NCI-H1417 treated with DMSO at 0.1 percent for 48 hours (cell line): Measurements from ENCODE around the gene NFATC2.
"Not testable (repeated sequence)": the region's sequence is repeated elsewhere in the genome, so short reads cannot be mapped to it uniquely, and the experiment has no call there.

Experiments used
- DNase-seq: peaks from one replicate; lab custom pipeline; 2025; lab: John Stamatoyannopoulos, UW

Gene NFATC2

DNA sequence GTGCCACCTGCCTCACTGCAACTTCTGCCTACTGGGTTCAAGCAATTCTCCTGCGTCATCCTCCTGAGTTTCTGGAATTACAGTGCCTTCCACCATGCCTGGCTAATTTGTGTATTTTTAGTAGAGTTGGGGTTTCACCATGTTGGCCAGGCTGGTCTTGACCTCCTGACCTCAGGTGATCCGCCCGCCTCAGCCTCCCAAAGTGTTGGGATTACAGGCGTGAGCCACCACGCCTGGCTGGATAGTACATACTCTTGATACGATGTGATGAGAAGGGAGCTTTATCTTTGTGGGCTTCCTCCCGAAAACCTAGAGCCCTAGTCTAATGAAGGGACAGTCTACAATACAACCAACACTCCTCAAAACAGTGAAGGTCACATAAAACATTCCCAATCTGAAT, 2.4 kb downstream of the NFATC2 start:
- not testable (repeated sequence) for DNase-seq

- DNase-seq, result peak; percentile 88
Measured at GRCh38 chr20:51536116-51537069, 6.1 kb downstream of the NFATC2 start.

GRCh38 chr20:51535674-51536073, 6.8 kb downstream of the NFATC2 start:
- no peak for DNase-seq

DNA sequence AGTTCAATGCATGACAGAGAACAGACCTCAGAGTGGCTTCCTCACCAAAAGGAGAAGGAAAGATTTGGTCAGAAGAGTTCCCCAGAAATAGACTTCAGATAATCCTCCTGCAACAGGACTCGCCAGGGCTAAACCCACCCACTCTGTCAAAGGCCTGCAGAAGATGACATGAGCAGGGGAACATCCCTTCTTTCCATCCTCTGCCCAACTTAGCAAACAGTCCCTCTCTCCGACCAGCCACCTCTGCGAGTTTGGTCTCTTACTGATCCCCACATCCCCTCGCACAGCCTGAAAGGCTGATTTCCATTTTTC, 7.5 kb downstream of the NFATC2 start:
- DNase-seq, result no peak

DNA sequence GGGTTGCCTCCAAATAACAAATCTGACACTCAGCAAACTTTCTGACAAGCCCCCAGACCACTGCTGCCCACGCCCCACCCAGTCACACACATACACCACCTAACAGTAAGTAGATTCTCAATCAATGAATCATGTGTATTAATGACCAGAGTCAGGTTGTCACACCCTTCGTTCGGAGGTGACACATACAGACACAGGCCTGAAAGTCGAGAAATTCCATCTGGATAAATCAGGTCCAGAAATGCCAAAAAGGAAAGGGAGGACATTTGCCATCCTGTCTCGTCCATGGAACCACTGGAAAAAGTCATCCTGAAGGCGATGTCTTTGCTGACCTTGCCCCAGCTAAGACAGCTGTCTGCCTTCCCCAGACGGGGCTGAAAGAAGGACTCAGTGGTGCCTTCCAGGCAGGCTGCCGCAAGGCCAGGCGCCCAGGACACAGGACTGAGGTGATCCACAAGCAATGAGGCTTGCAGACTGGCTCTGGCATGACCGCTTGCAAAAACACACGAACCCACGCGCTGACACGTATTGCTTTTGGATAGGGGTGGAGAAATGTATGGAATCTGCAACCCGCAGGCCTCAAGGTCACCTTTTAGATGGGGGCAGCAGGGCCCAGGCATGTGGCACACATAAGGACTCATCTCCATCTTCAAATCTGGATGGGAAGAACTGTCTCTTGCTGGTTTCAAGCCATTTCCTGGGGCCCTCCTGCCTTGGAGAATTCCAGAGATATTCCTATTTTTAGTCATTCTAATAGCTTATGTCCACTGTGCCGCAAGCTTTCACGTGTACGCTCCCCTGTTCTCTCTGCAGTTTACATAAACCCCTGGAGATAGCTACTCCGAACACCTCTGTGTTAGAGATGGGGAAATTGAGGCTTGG, 9.0 kb downstream of the NFATC2 start:
- no peak for DNase-seq

GRCh38 chr20:51532577-51533191, 9.8 kb downstream of the NFATC2 start:
- DNase-seq, result no peak

GRCh38 chr20:51531712-51532456, 10.6 kb downstream of the NFATC2 start:
- DNase-seq, result no peak

- DNase-seq, result no peak
Measured at GRCh38 chr20:51531141-51531710, 11.3 kb downstream of the NFATC2 start.

DNA sequence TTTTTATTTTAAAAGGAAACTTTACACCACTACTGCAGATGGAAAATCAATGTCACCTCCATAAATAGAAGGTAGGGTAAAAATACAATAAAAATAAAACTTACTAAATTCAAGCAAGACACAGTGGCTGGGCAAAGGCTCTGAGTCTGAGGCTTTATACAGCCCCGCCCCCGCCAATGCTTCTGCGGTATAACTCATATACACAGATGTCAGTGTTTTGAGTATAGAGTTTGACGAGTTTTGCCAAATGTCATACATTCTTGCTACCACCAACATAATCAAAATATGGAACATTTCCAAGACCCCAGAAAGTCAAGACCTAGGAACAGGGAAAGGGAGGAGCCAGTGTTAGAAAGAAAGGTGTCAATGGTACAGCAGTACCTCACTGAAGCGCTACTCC, 12.8 kb downstream of the NFATC2 start:
- DNase-seq, result no peak

DNA sequence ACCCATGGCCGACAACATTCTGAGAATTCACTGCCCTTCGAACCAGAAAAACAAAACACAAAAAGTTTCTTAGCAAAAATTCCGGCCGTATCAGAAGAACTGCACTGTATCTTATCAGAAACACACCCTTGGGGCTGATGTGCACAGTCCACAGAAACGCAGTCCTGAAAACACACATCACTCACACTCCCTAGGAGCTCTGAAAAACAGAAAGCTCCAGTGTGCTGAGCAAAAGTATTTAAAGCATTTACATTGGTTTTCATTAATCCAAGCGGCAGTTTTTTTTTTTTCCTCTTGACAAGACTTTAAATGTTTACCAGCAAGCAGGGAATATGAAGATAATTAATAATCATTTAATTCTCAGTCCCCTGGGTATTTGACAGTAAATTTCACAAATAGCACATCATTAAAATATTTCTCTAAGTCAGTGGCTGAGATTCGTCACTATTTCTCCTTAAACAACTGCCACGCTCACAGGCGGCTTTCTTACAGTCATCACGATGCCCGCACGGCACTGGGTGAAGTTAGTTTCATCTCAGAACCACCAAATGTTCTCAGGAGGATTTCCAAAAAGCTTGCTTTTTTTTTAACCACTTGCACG, 13.3 kb downstream of the NFATC2 start:
- DNase-seq, result no peak

DNA sequence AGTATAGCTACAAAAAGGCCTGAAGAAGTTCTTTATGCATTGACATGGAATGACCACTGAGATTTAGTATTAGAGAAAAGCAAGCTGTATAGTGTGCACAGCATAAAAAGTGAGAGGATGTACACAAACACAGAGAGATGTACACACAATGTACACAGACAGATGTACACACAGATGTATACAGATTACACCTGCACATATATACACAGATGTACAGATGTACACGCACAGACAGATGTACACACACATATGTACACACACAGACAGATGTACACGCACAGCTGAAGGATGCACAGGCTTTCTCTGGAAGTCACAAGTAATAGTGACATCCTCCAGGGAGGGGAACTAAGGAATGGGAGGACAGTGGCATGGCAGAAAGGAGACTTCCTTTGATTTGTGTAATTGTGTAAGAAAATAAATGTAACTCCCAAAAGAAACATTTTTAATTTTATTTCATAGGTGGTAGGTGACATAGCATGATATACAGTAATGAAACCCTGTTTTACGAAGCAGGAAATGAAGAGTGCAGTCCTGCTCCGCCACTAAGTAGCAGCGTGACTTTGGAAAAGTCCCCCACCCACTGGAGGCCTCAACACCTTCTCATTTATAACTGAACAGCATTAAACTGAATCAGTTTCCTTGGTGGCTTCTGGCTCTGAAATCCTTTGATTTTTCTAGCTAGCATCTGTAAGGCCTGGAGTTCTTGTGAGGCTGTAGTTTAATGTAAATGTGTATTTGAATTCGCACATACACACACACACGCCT, 14.1 kb downstream of the NFATC2 start:
- DNase-seq, result no peak

GRCh38 chr20:51526754-51527153, 15.8 kb downstream of the NFATC2 start:
- DNase-seq, result no peak

DNA sequence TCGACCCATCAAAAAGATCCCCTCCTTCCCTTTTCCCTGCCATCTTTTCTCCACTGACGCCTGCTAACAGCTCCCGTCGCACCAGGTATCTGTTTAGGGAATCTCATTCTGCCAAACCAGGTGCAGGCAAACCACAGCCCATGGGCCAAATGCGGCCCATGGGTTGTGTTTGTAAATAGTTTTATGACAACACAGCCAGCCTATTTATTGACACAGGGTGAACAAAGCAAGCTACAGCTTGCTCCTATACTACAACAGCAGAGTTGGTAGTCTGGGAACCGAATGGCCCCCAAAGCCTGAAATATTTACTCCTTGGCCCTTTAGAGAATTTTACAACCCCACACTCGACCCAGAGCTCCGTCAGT, 16.4 kb downstream of the NFATC2 start:
- DNase-seq, result no peak

DNA sequence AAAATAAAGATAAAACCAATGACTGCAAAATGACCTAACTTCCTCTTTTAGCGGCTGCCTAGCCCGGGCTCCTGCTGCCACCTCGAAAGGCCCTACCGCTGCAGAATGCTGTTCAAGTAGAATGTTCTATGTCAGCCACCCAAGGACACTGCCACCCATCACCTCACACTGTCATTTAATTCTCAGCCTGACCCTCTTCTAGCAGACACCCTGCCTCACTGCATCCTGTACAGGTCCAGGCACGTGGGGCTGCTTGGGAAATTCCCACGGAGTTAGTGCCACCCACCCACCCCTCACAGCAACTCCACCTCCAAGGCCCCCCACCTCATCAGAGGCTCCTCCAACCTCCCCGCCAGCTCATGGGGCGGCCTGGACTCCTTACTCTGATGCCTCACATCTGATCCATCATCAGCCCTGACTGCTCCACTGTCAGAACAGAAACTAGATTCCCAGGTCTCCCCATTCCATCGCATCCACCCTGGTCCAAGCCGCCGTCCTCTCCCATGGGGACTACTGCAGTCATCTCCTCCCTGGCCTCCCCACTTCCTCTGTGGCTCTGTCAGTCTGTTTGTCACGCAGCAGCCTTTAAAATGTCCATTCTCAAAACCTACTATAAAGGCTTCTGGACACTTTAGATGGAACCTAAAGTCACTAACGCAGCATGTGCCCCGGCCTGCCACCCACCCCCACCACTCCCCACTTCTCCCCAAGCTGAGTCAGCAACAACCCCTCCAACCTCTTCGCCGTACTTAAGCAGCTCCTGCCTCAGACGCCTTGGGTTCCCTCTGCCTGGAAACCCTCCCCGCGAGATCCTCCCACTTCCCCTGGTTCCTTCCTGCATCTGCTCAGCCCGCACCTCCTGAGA, 17.0 kb downstream of the NFATC2 start:
- no peak for DNase-seq

- DNase-seq, result no peak
Measured at GRCh38 chr20:51523276-51524013, 19.1 kb downstream of the NFATC2 start.

DNA sequence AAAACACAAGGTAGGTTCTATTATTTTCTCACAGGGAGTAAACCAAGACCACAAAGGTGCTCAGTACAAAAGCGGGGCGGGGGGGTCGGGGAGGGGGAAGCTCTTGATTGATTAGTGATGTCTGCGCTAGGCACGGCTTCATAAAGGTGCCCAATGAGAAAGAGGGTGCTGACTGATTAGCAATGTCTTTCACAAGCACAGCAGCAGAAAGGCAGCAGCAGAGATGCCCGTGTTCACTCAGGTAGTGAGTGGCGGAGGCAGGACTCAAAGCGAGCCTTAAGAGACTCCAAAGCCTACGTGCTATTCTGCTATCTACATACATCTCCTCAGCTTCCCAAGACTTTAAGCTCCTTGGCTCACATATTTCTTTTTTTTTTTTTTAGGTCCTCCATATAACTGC, 20.3 kb downstream of the NFATC2 start:
- no peak for DNase-seq

GRCh38 chr20:51517839-51518238, 24.7 kb downstream of the NFATC2 start:
- DNase-seq, result no peak

GRCh38 chr20:51516855-51517254, 25.7 kb downstream of the NFATC2 start:
- DNase-seq, result no peak

GRCh38 chr20:51514836-51515235, 27.7 kb downstream of the NFATC2 start:
- no peak for DNase-seq
